Endothelial cell of umbilical vein (primary cell): ENCODE results near the gene TMEM108. TPM values are rescaled to one million over a fixed set of nuclear protein-coding genes. Genes with fewer than 3 reads are reported as not detected.
A peak's percentile ranks its signal among the peaks of the same experiment; 100 is the strongest.

Source experiments
- BruUV-seq: library from RNA; stranded (reverse); fragments of 400-500 nt; replicated peaks from 2 replicates; lab custom pipeline; 2021; lab: Mats Ljungman, UMichigan
- CTCF ChIA-PET: fragments of 300-600, 350-600 bp; sonication (Branson Sonifier 250); formaldehyde crosslinking; loops from one replicate; lab custom pipeline; 2021; ENCODE audit warnings: antibody characterized with exemption, inconsistent platforms; lab: Charles Lee
- POLR2A ChIA-PET: fragments of 300-600, 350-600 bp; sonication (Branson Sonifier 250); formaldehyde crosslinking; loops from one replicate; lab custom pipeline; 2021; ENCODE audit warnings: antibody characterized with exemption, inconsistent platforms; lab: Charles Lee
- DNase-seq: peaks from one replicate; pipeline ENCODE4 v3.0.0-alpha.2; 2011; ENCODE audit warnings: low read depth, low spot score
- FAIRE-seq: peaks from 2 replicates; lab custom pipeline; 2011; peaks lifted over from hg19 to GRCh38; lab: Jason Lieb, UNC
- H2AFZ ChIP-seq: 2 replicates; pipeline ENCODE4 v1.6.0; 2012; ENCODE audit warnings: low read depth, low read length, control low read depth, inconsistent platforms
- H3K27ac ChIP-seq: 2 replicates; pipeline ENCODE4 v1.5.1; 2011; ENCODE audit warnings: low read depth, mild to moderate bottlenecking, control low read depth, low read length, moderate library complexity; ENCODE audit not compliant: insufficient read depth
- H3K27me3 ChIP-seq, 2 experiments: 2 replicates each; pipeline versions ENCODE4 v1.6.0 to v1.6.1; 2011; ENCODE audit warnings: low read length in 2 of 2, mixed read lengths in 1 of 2; ENCODE audit not compliant: control insufficient read depth in 2 of 2, insufficient read depth in 2 of 2
- H3K36me3 ChIP-seq, 2 experiments: 2 replicates in 1 of 2; 3 replicates in 1 of 2; pipeline ENCODE4 v1.5.1; 2011; ENCODE audit warnings: low read length in 2 of 2, mild to moderate bottlenecking in 1 of 2, moderate library complexity in 1 of 2; ENCODE audit not compliant: control insufficient read depth in 2 of 2, insufficient read depth in 2 of 2; ENCODE audit errors: extremely low read depth in 1 of 2
- H3K4me1 ChIP-seq: 3 replicates; pipeline ENCODE4 v1.5.1; 2011; ENCODE audit warnings: mild to moderate bottlenecking, low read length; ENCODE audit not compliant: control insufficient read depth, insufficient read depth; ENCODE audit errors: extremely low read depth
- H3K4me2 ChIP-seq: 2 replicates; pipeline ENCODE4 v1.6.1; 2011; ENCODE audit warnings: low read length, control low read depth, mixed read lengths; ENCODE audit not compliant: insufficient read depth
- H3K4me3 ChIP-seq, 3 experiments: fragments of 200-600 bp in 1 of 3; sonication (generic), shearing (Covaris generic) in 1 of 3; replicated peaks in 1 of 3; 2 replicates each; pipeline ENCODE4 v1.5.1; 2011 to 2016; ENCODE audit warnings: control low read depth in 3 of 3, low read length in 3 of 3, mild to moderate bottlenecking in 2 of 3, inconsistent platforms in 1 of 3, low read depth in 1 of 3, moderate library complexity in 1 of 3; ENCODE audit not compliant: insufficient read depth in 1 of 3
- H3K79me2 ChIP-seq: 2 replicates; pipeline ENCODE4 v1.6.0; 2012; ENCODE audit warnings: low read length, inconsistent platforms; ENCODE audit not compliant: control insufficient read depth, insufficient read depth
- H3K9ac ChIP-seq: replicated peaks from 2 replicates; pipeline ENCODE3; 2011; ENCODE audit warnings: low read length, control low read depth; ENCODE audit not compliant: insufficient read depth; ENCODE audit errors: extremely low read depth
- H3K9me1 ChIP-seq: replicated peaks from 3 replicates; pipeline ENCODE4 v1.6.0; 2011; ENCODE audit warnings: mild to moderate bottlenecking, low read length; ENCODE audit not compliant: control insufficient read depth, insufficient read depth; ENCODE audit errors: extremely low read depth
- H3K9me3 ChIP-seq: replicated peaks from 2 replicates; pipeline ENCODE4 v1.5.1; 2012; ENCODE audit warnings: low read length, inconsistent platforms; ENCODE audit not compliant: control insufficient read depth, insufficient read depth
- H4K20me1 ChIP-seq: replicated peaks from 2 replicates; pipeline ENCODE3; 2011; ENCODE audit warnings: mild to moderate bottlenecking, low read length; ENCODE audit not compliant: control insufficient read depth, insufficient read depth; ENCODE audit errors: extremely low read depth
- EZH2 ChIP-seq: IDR thresholded peaks from 2 replicates; pipeline ENCODE4 v1.6.1; 2012; ENCODE audit warnings: borderline replicate concordance, low read depth, mild to moderate bottlenecking, moderate library complexity, low read length, inconsistent platforms; ENCODE audit not compliant: severe bottlenecking
- FOS ChIP-seq: IDR thresholded peaks from 2 replicates; pipeline ENCODE4 v1.6.1; 2011; ENCODE audit warnings: mild to moderate bottlenecking, low read length, moderate library complexity, borderline replicate concordance; ENCODE audit not compliant: insufficient read depth
- GATA2 ChIP-seq: IDR thresholded peaks from 2 replicates; pipeline ENCODE4 v1.7.0; 2011; ENCODE audit warnings: low read depth, mild to moderate bottlenecking, moderate library complexity, mixed read lengths, low read length; ENCODE audit not compliant: insufficient read length, insufficient read depth
- JUN ChIP-seq: IDR thresholded peaks from 2 replicates; pipeline ENCODE4 v1.6.1; 2011; ENCODE audit warnings: borderline replicate concordance, low read depth; ENCODE audit not compliant: insufficient read length, insufficient read depth
- MYC ChIP-seq: IDR thresholded peaks from one replicate; pipeline ENCODE4 v1.6.1; 2011; ENCODE audit warnings: mild to moderate bottlenecking, low read depth, low read length
- POLR2A ChIP-seq: IDR thresholded peaks from 2 replicates; pipeline ENCODE4 v1.6.1; 2012; ENCODE audit warnings: low read depth, mild to moderate bottlenecking, control low read depth, low read length
- POLR2AphosphoS5 ChIP-seq: IDR thresholded peaks from 2 replicates; pipeline ENCODE4 v1.6.1; 2012; ENCODE audit warnings: low read depth, mild to moderate bottlenecking, control low read depth, low read length, moderate library complexity; ENCODE audit not compliant: insufficient read depth
- dilution Hi-C: fragments of 300-500 bp; cut with MboI; formaldehyde crosslinking; loops from one replicate; pipeline ENCODE4 v1.15.0; 2019; ENCODE audit warnings: low sequenced_read_pairs; ENCODE audit not compliant: extremely low pct_ligation_motif_present
- intact Hi-C: fragments of 100-400 bp; cut with micrococcal nuclease; formaldehyde crosslinking; loops from one replicate; pipeline ENCODE4 v1.10.0; 2022
- polyA plus RNA-seq, 4 experiments: library from polyadenylated mRNA; depleted of rRNA in 3 of 4; stranded (reverse) in 3 of 4; unstranded in 1 of 4; fragments of >200 nt; gene quantifications; 2 replicates each; pipeline versions ENCODE4 v1.2.1 to v1.2.3, GENCODE V29; 2011 to 2012; ENCODE audit warnings: missing spikeins in 1 of 4
- total RNA-seq: library from RNA; stranded (reverse); gene quantifications from 2 replicates; pipeline ENCODE4 v1.2.3, GENCODE V29; 2021
- TF ChIP-seq, protein P1 (sequence below): IDR thresholded peaks from 2 replicates; pipeline ENCODE4 v1.6.1; 2011; ENCODE audit not compliant: insufficient read depth, insufficient read length
- TF ChIP-seq, protein P2 (sequence below), 2 donors: IDR thresholded peaks; 1 replicate in 1 of 2; 2 replicates in 1 of 2; pipeline ENCODE4 v1.5.1; 2011; ENCODE audit warnings: low read length in 2 of 2, mild to moderate bottlenecking in 2 of 2, moderate library complexity in 2 of 2, control low read depth in 1 of 2, inconsistent platforms in 1 of 2, low read depth in 1 of 2; ENCODE audit not compliant: insufficient read depth in 1 of 2; ENCODE audit errors: extremely low read depth in 1 of 2

The TMEM108 gene
- total and polyA plus RNA-seq, 2 donors (not counting 3 experiments of a cell fraction or from before 2014, with no cell fraction given): 0.40 to 1.1 TPM

GRCh38 chr3:133248389-133248788, 210.2 kb downstream of the TMEM108 start:
- POLR2A ChIA-PET: no interaction called here
- no TSS peak for BruUV-seq

More at GRCh38 chr3:133248389-133248788, 210.2 kb downstream of the TMEM108 start:
- H3K4me1 ChIP-seq: no peaks in the 10 kb centered on the region
- no peaks in the 10 kb centered on the region for H3K27me3 ChIP-seq
- peak; percentile 37 for DNase-seq
- TF ChIP-seq EZH2 (no peak), JUN (no peak), MYC (no peak), POLR2A (no peak), GATA2 (no peak), POLR2AphosphoS5 (no peak), FOS (no peak)
- TF ChIP-seq, protein P1, sequence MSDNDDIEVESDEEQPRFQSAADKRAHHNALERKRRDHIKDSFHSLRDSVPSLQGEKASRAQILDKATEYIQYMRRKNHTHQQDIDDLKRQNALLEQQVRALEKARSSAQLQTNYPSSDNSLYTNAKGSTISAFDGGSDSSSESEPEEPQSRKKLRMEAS: no peak
- TF ChIP-seq, protein P2, sequence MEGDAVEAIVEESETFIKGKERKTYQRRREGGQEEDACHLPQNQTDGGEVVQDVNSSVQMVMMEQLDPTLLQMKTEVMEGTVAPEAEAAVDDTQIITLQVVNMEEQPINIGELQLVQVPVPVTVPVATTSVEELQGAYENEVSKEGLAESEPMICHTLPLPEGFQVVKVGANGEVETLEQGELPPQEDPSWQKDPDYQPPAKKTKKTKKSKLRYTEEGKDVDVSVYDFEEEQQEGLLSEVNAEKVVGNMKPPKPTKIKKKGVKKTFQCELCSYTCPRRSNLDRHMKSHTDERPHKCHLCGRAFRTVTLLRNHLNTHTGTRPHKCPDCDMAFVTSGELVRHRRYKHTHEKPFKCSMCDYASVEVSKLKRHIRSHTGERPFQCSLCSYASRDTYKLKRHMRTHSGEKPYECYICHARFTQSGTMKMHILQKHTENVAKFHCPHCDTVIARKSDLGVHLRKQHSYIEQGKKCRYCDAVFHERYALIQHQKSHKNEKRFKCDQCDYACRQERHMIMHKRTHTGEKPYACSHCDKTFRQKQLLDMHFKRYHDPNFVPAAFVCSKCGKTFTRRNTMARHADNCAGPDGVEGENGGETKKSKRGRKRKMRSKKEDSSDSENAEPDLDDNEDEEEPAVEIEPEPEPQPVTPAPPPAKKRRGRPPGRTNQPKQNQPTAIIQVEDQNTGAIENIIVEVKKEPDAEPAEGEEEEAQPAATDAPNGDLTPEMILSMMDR (IDR thresholded peaks at IDR 0.05; ENCODE audit: extremely low read depth in 1 of 2, insufficient read depth in 1 of 2, low read depth in 1 of 2, low read length in 2 of 2): no peak
- H3K9ac ChIP-seq: no peak overlapping the region
- FAIRE-seq: no peak
- no peaks in the 10 kb centered on the region for H3K79me2 ChIP-seq
- H3K9me1 ChIP-seq: no peaks in the 10 kb centered on the region
- H3K27ac ChIP-seq: no peak overlapping the region
- H4K20me1 ChIP-seq: no peaks in the 10 kb centered on the region
- no peaks in the 10 kb centered on the region for H3K36me3 ChIP-seq
- intact Hi-C loops: no loop called here
- H3K4me3 ChIP-seq: no peak overlapping the region
- CTCF ChIA-PET: interaction anchor here (1.0 to 1.4 kb wide), 3 partner anchors 152 to 207 kb away, joined by 3 to 5 read pairs (median 5); no protein-coding TSS in a partner anchor
- no peaks in the 10 kb centered on the region for H3K9me3 ChIP-seq
- no peak overlapping the region for H3K4me2 ChIP-seq
- dilution Hi-C loops: no loop called here
- peak overlapping the region; percentile 33 for H2AFZ ChIP-seq
